Iris pigment epithelial cell (primary cell): ENCODE measurements around the gene SATB2.

Experiments
- DNase-seq: peaks from one replicate; pipeline ENCODE4 v3.0.0-alpha.2; 2011; ENCODE audit warnings: low read depth

Gene SATB2

DNA sequence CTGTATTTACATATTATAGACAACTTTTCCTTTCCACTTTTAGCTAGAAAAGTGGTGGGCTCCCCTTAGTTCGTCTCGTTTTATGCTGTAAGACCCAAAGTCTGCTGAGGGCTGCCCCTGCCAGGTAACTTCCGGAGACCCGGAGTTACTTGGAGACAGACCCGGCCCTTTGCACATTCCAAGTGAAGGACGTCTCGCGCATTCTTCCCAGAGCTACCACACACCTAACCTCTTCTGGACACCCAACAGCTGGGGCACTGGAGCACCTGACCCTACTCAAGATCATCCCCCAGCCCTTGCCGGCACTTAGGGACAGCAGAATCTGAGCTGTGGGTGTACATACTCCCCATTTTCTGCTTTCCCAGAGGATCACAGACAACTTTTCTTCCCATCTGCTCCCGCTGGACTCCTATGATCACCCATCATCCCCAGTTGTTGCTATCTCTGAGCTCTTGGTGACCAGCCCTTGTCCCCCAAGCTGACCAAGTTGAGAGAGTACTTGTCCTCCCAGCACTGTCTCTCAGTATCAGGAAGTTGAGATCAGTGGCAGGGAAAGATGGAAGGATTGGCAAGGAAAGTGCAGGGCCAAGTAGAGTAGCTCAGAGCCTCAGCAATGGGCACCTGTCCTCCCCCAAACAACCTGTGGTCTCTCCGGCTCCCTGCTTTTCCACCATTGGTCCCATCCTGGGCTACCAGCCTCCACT is 8.4 kb upstream of the SATB2 start:
- DNase-seq = no peak

GRCh38 chr2:199465390-199465789 is 7.7 kb upstream of the SATB2 start:
- no peak for DNase-seq

DNA sequence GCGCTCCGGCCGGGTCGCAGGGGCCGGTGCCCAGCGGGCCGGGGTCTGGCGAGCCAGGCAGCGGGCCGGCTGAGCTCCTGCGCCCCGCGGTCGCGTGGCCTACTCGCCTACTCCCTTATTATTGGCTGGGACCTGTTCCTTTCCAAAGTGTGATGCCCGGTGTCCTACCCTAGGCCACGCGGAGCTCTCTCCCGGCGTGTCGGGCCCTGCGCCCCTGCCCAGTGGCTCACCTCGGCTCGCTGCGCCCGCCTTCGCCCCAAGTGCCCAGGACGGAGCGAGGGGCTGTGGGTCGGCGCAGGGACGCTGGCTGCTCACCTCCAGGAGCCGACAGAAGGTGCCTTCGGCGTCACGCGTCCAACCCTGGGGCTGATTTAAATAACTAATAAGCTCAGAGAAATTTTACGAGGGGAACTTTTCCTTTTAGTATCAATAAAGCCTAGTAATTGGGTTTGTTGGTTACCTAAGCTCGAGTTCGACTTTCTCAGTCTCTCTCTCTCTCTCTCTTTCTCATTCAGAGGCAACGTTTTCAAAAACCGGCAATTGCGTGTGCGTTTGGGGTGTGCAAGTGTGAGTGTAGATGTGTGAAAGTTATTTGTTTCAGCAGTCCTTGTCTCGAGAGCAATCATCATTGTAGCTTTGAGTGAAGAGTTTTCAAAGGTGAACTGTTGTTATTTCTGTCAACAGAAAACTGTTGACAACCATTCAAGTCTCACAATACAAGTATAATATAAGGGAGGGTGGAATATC is 7.0 kb upstream of the SATB2 start:
- no peak for DNase-seq

GRCh38 chr2:199463708-199464605 is 6.2 kb upstream of the SATB2 start:
- DNase-seq = no peak

- peak; percentile 29 for DNase-seq
These were observed 5.4 kb upstream of the SATB2 start for GRCh38 chr2:199462956-199463692.

DNA sequence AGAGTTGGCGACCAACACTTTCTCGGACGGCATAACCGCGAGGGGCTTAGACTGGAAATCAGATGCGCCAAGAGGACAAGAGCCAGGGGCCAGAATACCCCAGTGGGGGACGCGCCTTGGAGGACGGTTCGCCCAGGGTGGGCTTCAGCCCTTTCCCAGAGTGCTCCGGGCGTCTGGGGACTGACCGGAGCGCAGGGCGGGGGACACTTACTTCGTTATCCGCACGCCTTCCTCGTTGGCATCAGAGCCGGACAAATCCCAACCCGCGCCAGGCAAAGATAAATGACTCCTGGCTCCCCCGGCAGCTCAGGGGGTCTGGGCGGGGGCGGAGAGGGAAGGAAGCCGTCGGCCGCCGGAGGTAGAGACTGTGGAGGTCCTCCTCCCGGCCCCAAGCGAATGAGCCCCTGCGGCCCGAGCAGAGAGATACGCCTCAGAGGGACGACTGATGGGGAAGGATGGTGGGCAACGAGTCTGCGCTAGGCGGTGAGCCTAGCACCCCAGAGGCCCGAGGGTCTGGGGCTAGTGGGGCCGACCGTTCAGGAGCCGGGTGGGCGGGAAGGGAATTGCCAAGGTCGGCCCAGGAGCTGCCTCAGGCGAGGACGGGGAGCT is 4.7 kb upstream of the SATB2 start:
- no peak for DNase-seq

GRCh38 chr2:199461711-199462346 is 4.1 kb upstream of the SATB2 start:
- no peak for DNase-seq

GRCh38 chr2:199460846-199461710 is 3.3 kb upstream of the SATB2 start:
- DNase-seq = no peak

DNA sequence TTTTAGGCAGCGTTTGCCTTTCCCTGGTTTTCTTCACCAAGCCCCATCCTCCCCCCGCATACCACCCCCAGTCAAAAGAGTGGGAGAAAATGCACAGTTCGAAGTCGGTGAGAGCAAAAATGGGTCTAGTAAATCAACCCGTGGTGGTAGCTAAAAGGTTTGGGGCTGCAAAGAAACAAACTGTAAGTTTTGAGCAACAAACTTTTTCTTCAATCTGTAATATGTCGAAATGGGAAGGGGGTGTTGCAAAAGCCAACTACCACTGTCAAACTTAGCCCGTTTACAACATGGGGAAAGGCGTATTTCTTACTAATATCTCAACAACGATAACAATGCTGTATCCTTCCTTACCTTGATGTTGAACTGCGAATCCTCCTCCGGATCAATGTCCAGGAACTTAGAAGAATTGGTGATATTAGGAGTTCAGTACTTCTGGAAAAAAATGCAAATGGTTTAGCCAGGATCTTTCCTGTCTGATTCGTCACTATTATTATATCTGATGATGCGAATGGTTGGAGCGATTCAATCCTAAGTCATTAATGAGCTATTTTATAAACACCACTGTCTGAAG is 2.4 kb upstream of the SATB2 start:
- peak; percentile 30 for DNase-seq

GRCh38 chr2:199459286-199460100 is 1.8 kb upstream of the SATB2 start:
- DNase-seq = peak; percentile 96

DNA sequence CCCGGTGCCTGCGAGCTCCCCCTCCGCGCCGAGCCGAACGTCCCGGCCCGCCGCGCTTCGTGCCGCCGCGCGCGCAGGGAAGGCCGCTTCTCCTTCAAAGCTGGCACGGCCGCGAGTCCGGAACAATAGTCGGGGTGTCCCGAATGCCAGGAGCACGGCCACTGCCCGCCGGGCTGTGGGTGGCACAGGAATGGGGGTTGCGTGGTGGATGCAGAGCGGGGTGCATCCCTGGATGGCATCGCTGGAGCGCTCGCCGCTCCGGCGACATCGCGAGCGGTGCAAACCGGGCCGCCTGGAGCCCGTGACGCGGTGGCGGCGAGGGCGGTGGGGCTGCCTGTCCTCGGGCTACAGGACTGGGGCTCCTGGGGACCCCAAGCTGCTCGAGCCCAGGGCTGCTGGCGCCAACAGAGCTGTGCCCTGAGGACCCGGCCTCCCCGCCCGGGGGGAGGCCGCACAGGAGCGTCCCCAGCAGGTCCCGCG is 1.1 kb upstream of the SATB2 start:
- peak; percentile 54 for DNase-seq

DNA sequence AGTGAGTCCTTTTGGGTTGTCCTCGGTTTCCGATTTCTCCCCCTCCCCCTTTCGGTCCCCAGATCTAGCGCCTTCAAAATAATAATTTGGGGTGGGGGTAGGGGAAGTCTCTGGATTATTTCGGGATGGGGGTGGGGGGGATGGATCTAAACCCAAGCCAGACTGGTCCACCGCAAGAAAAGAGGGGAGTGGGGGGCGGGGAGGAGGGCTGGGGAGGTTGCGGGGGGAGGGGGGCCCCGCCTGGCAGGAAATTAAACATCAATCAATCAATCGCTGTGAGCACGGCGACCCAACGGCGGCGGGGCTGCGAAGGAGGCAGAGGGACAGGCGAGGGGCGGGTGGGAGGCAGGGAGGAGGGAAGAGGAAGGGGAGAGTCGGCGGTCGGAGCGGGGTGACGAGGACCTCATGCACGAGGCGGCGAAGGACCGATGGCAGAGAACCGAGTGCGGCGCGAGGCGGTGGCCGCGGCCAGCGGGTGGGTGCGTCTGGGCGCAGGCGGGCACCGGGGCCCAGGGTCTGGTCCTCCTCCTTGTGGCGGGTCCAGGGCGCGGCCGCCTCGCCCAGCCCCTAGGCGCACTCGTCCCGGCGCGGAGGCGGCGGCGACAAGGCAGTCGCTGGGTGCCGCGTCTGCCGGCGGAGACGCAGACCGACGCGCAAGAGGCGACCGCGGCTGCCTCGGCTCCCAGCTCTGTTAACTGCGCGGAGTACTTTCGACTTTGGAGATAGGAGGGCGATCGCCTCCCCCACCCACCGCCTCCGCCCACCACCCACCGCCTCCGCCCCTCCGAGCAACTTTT is 468 bp upstream of the SATB2 start:
- DNase-seq = peak; percentile 7

DNA sequence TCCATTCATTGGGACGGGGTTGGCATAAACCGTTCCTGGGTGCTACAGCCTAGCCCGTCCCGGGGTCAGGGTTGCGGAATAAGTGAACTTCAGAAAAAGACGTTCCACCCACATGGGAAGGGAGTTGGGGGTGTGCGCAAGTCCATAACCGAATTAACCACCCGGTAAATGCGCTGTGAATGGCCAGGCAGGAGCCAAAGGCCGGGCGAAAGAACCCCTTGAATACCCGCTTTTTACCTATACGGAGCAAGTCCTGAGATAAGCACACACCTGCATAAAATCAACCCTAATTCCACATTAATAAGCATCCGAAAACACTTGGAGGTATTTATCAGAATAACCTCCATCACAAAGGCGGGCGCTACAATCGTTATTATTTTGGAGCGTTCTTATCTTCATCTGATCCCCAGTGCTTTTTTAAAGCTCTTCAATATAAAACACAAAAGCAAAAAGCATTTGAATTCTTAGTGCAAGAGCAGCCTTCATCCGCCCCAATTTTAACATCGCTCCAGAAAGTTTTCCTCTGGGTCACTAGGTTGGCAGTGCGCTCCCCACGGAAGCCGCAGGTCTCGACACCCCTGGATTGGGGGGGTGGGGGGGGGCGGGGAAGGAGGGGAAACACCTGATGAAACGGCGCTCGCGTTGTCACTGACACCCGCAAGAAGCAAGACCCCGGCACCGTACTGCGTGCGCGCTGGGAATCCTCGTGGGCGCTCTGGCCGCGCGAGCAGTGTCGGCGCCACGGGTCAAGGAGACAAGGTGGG is 1.2 kb downstream of the SATB2 start:
- peak; percentile 10 for DNase-seq

GRCh38 chr2:199455545-199456382 is 2.0 kb downstream of the SATB2 start:
- peak; percentile 10 for DNase-seq

- DNase-seq = no peak
These were observed 2.6 kb downstream of the SATB2 start for GRCh38 chr2:199455210-199455544.

- no peak for DNase-seq
These were observed 4.8 kb downstream of the SATB2 start for GRCh38 chr2:199452991-199453379.
